Loucy (cell line): ENCODE data around the gene IFITM10.

Experiments
- H2AFZ ChIP-seq: fragments of 200-600 bp; sonication (generic); 2 replicates; pipeline ENCODE4 v1.6.0; 2016; ENCODE audit warnings: antibody characterized with exemption, mild to moderate bottlenecking, low read length, moderate library complexity
- H3F3A ChIP-seq: fragments of 200-600 bp; 2 replicates; pipeline ENCODE4 v1.6.0; 2016; ENCODE audit warnings: antibody characterized with exemption, low read depth, mild to moderate bottlenecking
- H3K27me3 ChIP-seq: fragments of 200-600 bp; sonication (generic); 2 replicates; pipeline ENCODE4 v1.6.1; 2014; ENCODE audit warnings: low read length, mild to moderate bottlenecking; ENCODE audit not compliant: insufficient read depth, poor library complexity, severe bottlenecking
- H3K36me3 ChIP-seq: fragments of 200-600 bp; sonication (generic); 2 replicates; pipeline ENCODE4 v1.6.1; 2016; ENCODE audit warnings: low read length; ENCODE audit not compliant: insufficient read depth
- H3K4me1 ChIP-seq: fragments of 200-600 bp; sonication (generic); 2 replicates; pipeline ENCODE4 v1.5.1; 2014; ENCODE audit warnings: low read length, mild to moderate bottlenecking; ENCODE audit not compliant: insufficient read depth, poor library complexity, severe bottlenecking
- H3K4me2 ChIP-seq: fragments of 200-600 bp; sonication (generic); 2 replicates; pipeline ENCODE4 v1.6.0; 2014; ENCODE audit warnings: antibody characterized with exemption, low read length, low read depth, mild to moderate bottlenecking; ENCODE audit not compliant: poor library complexity, severe bottlenecking
- H3K4me3 ChIP-seq: fragments of 200-600 bp; sonication (generic); 2 replicates; pipeline ENCODE4 v1.5.1; 2014; ENCODE audit warnings: low read length, mild to moderate bottlenecking, mixed read lengths; ENCODE audit not compliant: poor library complexity, severe bottlenecking
- H3K79me2 ChIP-seq: fragments of 200-600 bp; sonication (generic); 2 replicates; pipeline ENCODE4 v1.6.1; 2014; ENCODE audit warnings: low read length; ENCODE audit not compliant: insufficient read depth
- H3K9ac ChIP-seq: fragments of 200-600 bp; sonication (generic); 2 replicates; pipeline ENCODE4 v1.6.0; 2014; ENCODE audit warnings: mild to moderate bottlenecking, low read depth, low read length, moderate library complexity; ENCODE audit not compliant: poor library complexity, severe bottlenecking
- H3K9me2 ChIP-seq: fragments of 200-600 bp; sonication (generic); replicated peaks from 2 replicates; pipeline ENCODE4 v1.6.1; 2016; ENCODE audit warnings: low read depth, low read length, mixed read lengths
- H3K9me3 ChIP-seq: fragments of 200-600 bp; sonication (generic); 2 replicates; pipeline ENCODE4 v1.6.1; 2014; ENCODE audit warnings: mild to moderate bottlenecking, antibody characterized with exemption, low read length, low read depth; ENCODE audit not compliant: insufficient read depth
- H4K20me1 ChIP-seq: fragments of 200-600 bp; sonication (generic); 2 replicates; pipeline ENCODE4 v1.6.0; 2014; ENCODE audit warnings: antibody characterized with exemption, low read length, mild to moderate bottlenecking; ENCODE audit not compliant: insufficient read depth, poor library complexity, severe bottlenecking
- CTCF ChIP-seq: fragments of 200-600 bp; sonication (generic); conservative IDR thresholded peaks from 2 replicates; pipeline ENCODE4 v1.5.1; 2014; ENCODE audit warnings: mild to moderate bottlenecking, antibody characterized with exemption, low read length
- EZH2phosphoT487 ChIP-seq: fragments of 200-600 bp; IDR thresholded peaks from 2 replicates; pipeline ENCODE4 v1.6.1; 2018; ENCODE audit warnings: antibody characterized with exemption, mild to moderate bottlenecking, moderate library complexity, borderline replicate concordance

The IFITM10 gene

GRCh38 chr11:1696608-1697570 is 53.5 kb downstream of the IFITM10 start, which contains the start of gene KRTAP5-6:
TSS of gene KRTAP5-6 (plus strand) at chr11:1697195. CDS start at chr11:1697246, 51 bp downstream.
- Histone ChIP-seq H3K4me2 (no peak within 1 kb of the TSS), H4K20me1 (no peaks in the 10 kb centered on the region), H3F3A (peaks cover 17% of the 10 kb centered on the region), H3K9me2 (no peaks in the 10 kb centered on the region), H3K9ac (no peak within 1 kb of the TSS), H3K9me3 (peaks cover 2% of the 10 kb centered on the region; the same call in 1 of the 2 replicates), H3K79me2 (no peaks in the 10 kb centered on the region), H3K36me3 (no peaks in the 10 kb centered on the region), H3K4me1 (peaks cover 42% of the 10 kb centered on the region), H3K4me3 (no peak within 1 kb of the TSS), H2AFZ (no peak within 1 kb of the TSS), H3K27me3 (no peaks in the 10 kb centered on the region)
- TF ChIP-seq CTCF (no peak), EZH2phosphoT487 (no peak)

GRCh38 chr11:1695548-1696108 is 54.8 kb downstream of the IFITM10 start:
- Histone ChIP-seq H3K4me1 (peaks cover 32% of the 10 kb centered on the region), H3K9me3 (no peaks in the 10 kb centered on the region), H3F3A (peaks cover 6% of the 10 kb centered on the region), H3K36me3 (no peaks in the 10 kb centered on the region), H3K4me3 (no peak overlapping the region), H2AFZ (no peak overlapping the region), H3K9me2 (no peaks in the 10 kb centered on the region), H3K9ac (no peak overlapping the region), H3K4me2 (no peak overlapping the region), H3K79me2 (no peaks in the 10 kb centered on the region), H3K27me3 (no peaks in the 10 kb centered on the region), H4K20me1 (no peaks in the 10 kb centered on the region)
- TF ChIP-seq EZH2phosphoT487, result no peak
- no peak for TF ChIP-seq CTCF

- H3K9me2 ChIP-seq, result no peaks in the 10 kb centered on the region
- no peak for TF ChIP-seq CTCF
- TF ChIP-seq EZH2phosphoT487, result no peak
- H3K79me2 ChIP-seq, result no peaks in the 10 kb centered on the region
- H3K9ac ChIP-seq, result no peak overlapping the region
- H2AFZ ChIP-seq, result no peak overlapping the region
- H3K4me3 ChIP-seq, result no peak overlapping the region
- peaks cover 26% of the 10 kb centered on the region for H3K4me1 ChIP-seq
- no peak overlapping the region for H3K4me2 ChIP-seq
- H3K36me3 ChIP-seq, result no peaks in the 10 kb centered on the region
- H3F3A ChIP-seq, result no peaks in the 10 kb centered on the region
- H3K27me3 ChIP-seq, result no peaks in the 10 kb centered on the region
- no peaks in the 10 kb centered on the region for H3K9me3 ChIP-seq
- no peaks in the 10 kb centered on the region for H4K20me1 ChIP-seq
Observed at GRCh38 chr11:1694846-1695547, 55.4 kb downstream of the IFITM10 start.
